Stomach (tissue), 9 donors: ENCODE measurements around the gene TIGD3. TPM values are rescaled to one million over a fixed set of nuclear protein-coding genes. Genes with fewer than 3 reads are reported as not detected.
A peak's percentile ranks its signal among the peaks of the same experiment; 100 is the strongest.

ENCODE experiments used
- DNase-seq, 2 donors: peaks; one replicate each; pipeline versions ENCODE4 v3.0.0 to v3.0.0-alpha.2; 2013 to 2019
- H3K27ac ChIP-seq, 5 donors: fragments of 200-600 bp in 4 of 5; sonication (generic) in 4 of 5; one replicate each; pipeline ENCODE4 v1.5.1; 2013 to 2019; ENCODE audit warnings: mild to moderate bottlenecking in 1 of 5, moderate library complexity in 1 of 5
- H3K27me3 ChIP-seq, 3 donors: fragments of 200-600 bp; sonication (generic); one replicate each; pipeline ENCODE4 v1.5.1; 2017 to 2019; ENCODE audit warnings: mixed run types in 1 of 3
- H3K36me3 ChIP-seq, 4 donors: fragments of 200-600 bp; sonication (generic); 1 replicate in 3 of 4; 2 replicates in 1 of 4; pipeline ENCODE4 v1.5.1; 2016 to 2019
- H3K4me1 ChIP-seq, 4 donors: fragments of 200-600 bp; sonication (generic); one replicate each; pipeline ENCODE4 v1.5.1; 2016 to 2019
- H3K4me3 ChIP-seq, 4 donors: fragments of 200-600 bp; sonication (generic) in 3 of 4; one replicate each; pipeline ENCODE4 v1.5.1; 2016 to 2019; ENCODE audit warnings: mild to moderate bottlenecking in 1 of 4
- H3K9me3 ChIP-seq, 4 donors: fragments of 200-600 bp; sonication (generic); one replicate each; pipeline ENCODE4 v1.5.1; 2016 to 2019
- CTCF ChIP-seq, 7 experiments: fragments of 450-650 bp in 4 of 7; fragments of 200-600 bp in 3 of 7; sonication (generic) in 3 of 7; IDR thresholded peaks; one replicate each; pipeline ENCODE4 v1.5.1; 2016 to 2019; ENCODE audit warnings: antibody characterized with exemption in 7 of 7, control low read depth in 2 of 7, mild to moderate bottlenecking in 1 of 7
- EP300 ChIP-seq: sonication (generic); formaldehyde crosslinking; IDR thresholded peaks from one replicate; pipeline ENCODE4 v1.6.1; 2017; ENCODE audit warnings: antibody characterized with exemption
- POLR2A ChIP-seq, 4 donors: fragments of 450-650 bp; IDR thresholded peaks; one replicate each; pipeline ENCODE4 v1.6.1; 2016; ENCODE audit warnings: antibody characterized with exemption in 4 of 4, control low read depth in 2 of 4, mild to moderate bottlenecking in 1 of 4, moderate library complexity in 1 of 4
- POLR2AphosphoS5 ChIP-seq, 3 donors: sonication (generic); formaldehyde crosslinking; IDR thresholded peaks; one replicate each; pipeline ENCODE4 v1.6.1; 2016; ENCODE audit warnings: antibody characterized with exemption in 3 of 3
- WGBS, 5 donors: extraction: QIAGEN DNeasy Blood & Tissue Kit in 3 of 5; methylation state at CpG; one replicate each; pipeline versions ENCODE4 v1.1.5 to v1.1.7; 2013 to 2018; 5-methylcytosine and 5-hydroxymethylcytosine counted together
- intact Hi-C: fragments of 100-400 bp; cut with DNase I; formaldehyde crosslinking; loops from one replicate; pipeline ENCODE4 v1.15.1; 2023; ENCODE audit warnings: low total_unique reads
- polyA plus RNA-seq, 3 donors: library from polyadenylated mRNA; stranded (reverse); fragments of 200-250 nt; gene quantifications; one replicate each; pipeline ENCODE4 v1.2.3, GENCODE V29; 2013
- total RNA-seq, 5 donors: library from RNA; depleted of rRNA; stranded (reverse); fragments of >200 nt; gene quantifications; one replicate each; pipeline versions ENCODE4 v1.1.0 to v1.2.3, GENCODE V29; 2014 to 2016
- donor health status: healthy with polysubstance abuse.
- donor health status: Bipolar disorder and iron deficiency.
- donor health status: healthy.

TIGD3 gene
- total and polyA plus RNA-seq, 8 donors = 0.25 to 4.5 (median 0.44) TPM; not detected in 5

- intact Hi-C loops = no loop called here
- Histone ChIP-seq H3K4me3 (no peak overlapping the region), H3K27ac (peak overlapping the region in 3 of 5 donors; percentile 45 to 77 (median 73)), H3K9me3 (no peaks in the 10 kb centered on the region), H3K27me3 (peaks cover 0 to 13% (median 0%) of the 10 kb centered on the region in 3 donors), H3K4me1 (peaks cover 19 to 27% (median 25%) of the 10 kb centered on the region in 4 donors), H3K36me3 (peaks cover 34 to 44% (median 44%) of the 10 kb centered on the region in 4 donors)
- no peak for DNase-seq
- 81 to 90% (median 88%) methylated on average over 7 of the region's 7 CpGs for WGBS, 5 donors
- no peak for TF ChIP-seq CTCF (IDR thresholded peaks at IDR 0.05)
- TF ChIP-seq EP300 = no peak
- TF ChIP-seq POLR2AphosphoS5 (IDR thresholded peaks at IDR 0.05) = no peak
- TF ChIP-seq POLR2A (IDR thresholded peaks at IDR 0.05) = no peak
Measured at GRCh38 chr11:65353376-65353775, 1.2 kb upstream of the TIGD3 start.

- no peak for DNase-seq
- peak overlapping the region; percentile 45 to 77 (median 72) for H3K27ac ChIP-seq
- H3K4me3 ChIP-seq = peak overlapping the region; percentile 74 to 82 (median 78)
Measured at GRCh38 chr11:65353900-65354264, 669 bp upstream of the TIGD3 start.

GRCh38 chr11:65355013-65355775 is 643 bp downstream of the TIGD3 start:
- intact Hi-C loops = no loop called here
- DNase-seq = peak in 1 of 2 donors; percentile 70
- 1 to 2% (median 2%) methylated on average over 28 to 46 of the region's 47 CpGs for WGBS, 5 donors

More at GRCh38 chr11:65353900-65354264, 669 bp upstream of the TIGD3 start:
- Histone ChIP-seq H3K4me1 (peaks cover 19 to 27% (median 25%) of the 10 kb centered on the region in 4 donors), H3K36me3 (peaks cover 29 to 39% (median 39%) of the 10 kb centered on the region in 4 donors), H3K9me3 (no peaks in the 10 kb centered on the region), H3K27me3 (peaks cover 0 to 13% (median 0%) of the 10 kb centered on the region in 3 donors)
- intact Hi-C loops = no loop called here
- WGBS, 5 donors = 13 to 23% (median 19%) methylated on average over 16 of the region's 16 CpGs
- TF ChIP-seq CTCF (IDR thresholded peaks at IDR 0.05) (no peak), POLR2A (IDR thresholded peaks at IDR 0.05) (no peak)

More at GRCh38 chr11:65355013-65355775, 643 bp downstream of the TIGD3 start:
- Histone ChIP-seq H3K9me3 (no peaks in the 10 kb centered on the region), H3K27me3 (peaks cover 0 to 13% (median 0%) of the 10 kb centered on the region in 3 donors), H3K27ac (peak overlapping the region; percentile 63 to 77 (median 73)), H3K4me3 (peak overlapping the region; percentile 74 to 82 (median 78)), H3K4me1 (peaks cover 19 to 27% (median 25%) of the 10 kb centered on the region in 4 donors), H3K36me3 (peaks cover 23 to 26% (median 26%) of the 10 kb centered on the region in 4 donors)
- TF ChIP-seq POLR2A (IDR thresholded peaks at IDR 0.05) (no peak), POLR2AphosphoS5 (IDR thresholded peaks at IDR 0.05) (no peak), CTCF (IDR thresholded peaks at IDR 0.05) (no peak), EP300 (no peak)
